ENCODE data around the gene CEP43. TPM values are rescaled to one million over a fixed set of nuclear protein-coding genes. Genes with fewer than 3 reads are reported as not detected.
A peak's percentile ranks its signal among the peaks of the same experiment; 100 is the strongest.

CEP43 gene, protein sequence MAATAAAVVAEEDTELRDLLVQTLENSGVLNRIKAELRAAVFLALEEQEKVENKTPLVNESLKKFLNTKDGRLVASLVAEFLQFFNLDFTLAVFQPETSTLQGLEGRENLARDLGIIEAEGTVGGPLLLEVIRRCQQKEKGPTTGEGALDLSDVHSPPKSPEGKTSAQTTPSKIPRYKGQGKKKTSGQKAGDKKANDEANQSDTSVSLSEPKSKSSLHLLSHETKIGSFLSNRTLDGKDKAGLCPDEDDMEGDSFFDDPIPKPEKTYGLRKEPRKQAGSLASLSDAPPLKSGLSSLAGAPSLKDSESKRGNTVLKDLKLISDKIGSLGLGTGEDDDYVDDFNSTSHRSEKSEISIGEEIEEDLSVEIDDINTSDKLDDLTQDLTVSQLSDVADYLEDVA
- polyA plus RNA-seq (2013, experiment 1 of 2; ENCODE audit: insufficient read length) = 16.9 TPM
- 10.9 TPM for polyA plus RNA-seq (2013, experiment 2 of 2; ENCODE audit: insufficient read length)

- DNase-seq = peak; percentile 95
These were observed at the start of gene CEP43 for GRCh38 chr6:166999145-166999883. TSS of gene CEP43 (plus strand) at chr6:166999397. CDS start at chr6:166999413, 16 bp downstream.

- DNase-seq = no peak
These were observed 49.4 kb upstream of the CEP43 start for GRCh38 chr6:166949528-166950442.

DNA sequence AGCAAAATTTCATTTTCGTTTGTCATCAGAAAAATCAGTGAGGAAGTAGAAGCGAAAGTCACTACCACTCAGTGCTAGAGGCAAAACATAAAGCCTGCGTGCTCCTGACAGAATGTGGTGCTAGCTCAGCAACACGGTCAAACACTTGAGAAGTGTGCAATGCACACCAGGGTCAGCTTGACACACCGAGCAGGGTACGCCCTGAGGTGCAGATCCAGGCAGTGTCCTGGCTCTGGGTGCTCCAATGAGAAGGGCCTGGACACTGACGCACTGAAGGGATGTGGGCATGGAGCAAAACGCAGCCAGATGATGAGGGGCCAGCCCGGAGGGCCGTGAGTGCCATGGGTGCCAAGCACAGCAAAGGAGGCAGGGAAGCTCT, 48.8 kb upstream of the CEP43 start:
- no peak for DNase-seq

DNA sequence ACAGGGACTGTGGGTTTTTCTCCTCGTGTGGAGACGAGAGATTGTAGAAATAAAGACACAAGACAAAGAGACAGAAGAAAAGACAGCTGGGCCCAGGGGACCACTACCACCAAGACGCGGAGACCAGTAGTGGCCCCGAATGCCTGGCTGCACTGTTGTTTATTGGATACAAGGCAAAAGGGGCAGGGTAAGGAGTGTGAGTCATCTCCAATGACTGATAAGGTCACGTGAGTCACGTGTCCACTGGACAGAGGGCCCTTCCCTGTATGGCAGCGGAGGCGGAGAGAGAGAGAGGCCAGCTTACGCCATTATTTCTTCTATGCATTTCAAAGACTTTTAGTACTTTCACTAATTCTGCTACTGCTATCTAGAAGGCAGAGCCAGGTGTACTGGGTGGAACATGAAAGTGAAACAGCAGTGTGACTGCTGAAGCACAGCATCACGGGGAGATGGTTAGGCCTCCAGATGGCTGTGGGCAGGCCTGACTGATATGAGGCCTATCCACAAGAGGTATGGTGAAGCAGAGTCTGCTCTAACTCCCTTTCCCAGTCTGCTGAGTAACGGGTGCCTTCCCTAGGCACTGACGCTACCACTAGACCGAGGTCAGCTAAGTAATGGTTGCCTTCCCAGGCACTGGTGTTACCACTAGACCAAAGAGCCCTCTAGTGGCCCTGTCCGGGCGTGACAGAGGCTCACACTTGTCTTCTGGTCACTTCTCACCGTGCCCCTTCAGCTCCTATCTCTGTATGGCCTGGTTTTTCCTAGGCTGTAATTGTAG, 48.1 kb upstream of the CEP43 start:
- peak; percentile 53 for DNase-seq

DNA sequence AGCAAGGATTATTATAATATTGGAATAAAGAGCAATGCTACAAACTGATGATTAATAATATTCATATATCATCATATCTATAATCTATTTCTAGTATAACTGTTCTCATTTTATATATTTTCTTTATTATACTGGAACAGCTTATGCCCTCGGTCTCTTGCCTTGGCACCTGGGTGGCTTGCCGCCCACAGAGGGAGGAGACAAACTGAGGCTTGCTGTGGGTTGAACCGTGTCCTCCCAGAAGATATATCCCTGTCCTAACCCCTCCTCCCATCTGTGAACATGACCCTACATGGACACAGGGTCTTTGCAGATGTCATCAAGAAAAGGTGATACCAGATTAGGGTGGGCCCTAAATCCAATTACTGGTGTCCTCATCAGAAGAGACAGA, 47.5 kb upstream of the CEP43 start:
- DNase-seq = no peak

DNA sequence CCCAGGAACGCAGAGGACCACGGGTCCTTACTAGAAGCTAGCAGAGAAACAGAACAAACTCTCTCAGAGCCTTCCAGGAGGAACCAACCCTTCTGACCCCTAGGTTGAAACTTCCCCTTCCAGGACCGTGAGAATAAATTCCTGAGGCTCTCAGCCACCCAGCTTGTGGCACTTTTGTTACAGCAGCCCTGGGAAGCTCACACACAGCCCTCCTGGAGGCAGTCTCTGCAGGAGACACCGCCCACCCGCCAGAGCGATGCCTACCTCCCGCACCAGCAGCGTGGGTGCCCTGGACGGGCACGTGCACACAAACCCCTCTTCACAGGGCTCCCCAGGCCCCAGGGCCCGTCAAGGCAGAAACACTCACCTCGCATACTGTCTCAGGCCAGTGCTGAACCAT, 47.1 kb upstream of the CEP43 start:
- no peak for DNase-seq

GRCh38 chr6:166952567-166953486, 46.4 kb upstream of the CEP43 start:
- DNase-seq = no peak

DNA sequence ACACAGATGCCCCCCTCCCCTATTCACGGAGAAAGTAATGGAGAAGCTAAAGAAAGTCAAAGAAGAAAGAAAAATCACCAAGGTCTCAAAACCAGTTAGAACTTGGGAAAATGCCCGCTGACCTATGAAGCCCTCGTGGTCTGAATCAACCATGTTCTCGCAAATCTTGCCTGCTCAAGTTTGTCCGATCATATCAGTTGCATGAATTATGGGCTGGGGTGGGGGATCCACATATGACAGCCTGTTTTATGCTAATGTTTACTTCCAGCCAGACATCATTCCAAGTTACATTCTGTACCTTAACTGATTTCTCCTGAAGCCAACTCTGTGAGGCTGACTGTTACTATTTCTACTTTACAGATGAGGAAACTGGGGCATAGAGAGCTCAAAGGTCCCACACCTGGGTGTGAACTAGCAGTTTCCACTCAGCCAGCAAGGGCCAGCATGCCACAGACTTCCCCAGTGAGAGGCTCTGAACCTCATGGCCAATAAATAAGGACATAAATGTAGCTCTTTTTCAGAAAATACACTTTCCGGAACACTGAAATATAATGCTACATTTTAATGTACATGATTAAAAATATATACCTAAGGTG, 45.0 kb upstream of the CEP43 start:
- DNase-seq = no peak

DNA sequence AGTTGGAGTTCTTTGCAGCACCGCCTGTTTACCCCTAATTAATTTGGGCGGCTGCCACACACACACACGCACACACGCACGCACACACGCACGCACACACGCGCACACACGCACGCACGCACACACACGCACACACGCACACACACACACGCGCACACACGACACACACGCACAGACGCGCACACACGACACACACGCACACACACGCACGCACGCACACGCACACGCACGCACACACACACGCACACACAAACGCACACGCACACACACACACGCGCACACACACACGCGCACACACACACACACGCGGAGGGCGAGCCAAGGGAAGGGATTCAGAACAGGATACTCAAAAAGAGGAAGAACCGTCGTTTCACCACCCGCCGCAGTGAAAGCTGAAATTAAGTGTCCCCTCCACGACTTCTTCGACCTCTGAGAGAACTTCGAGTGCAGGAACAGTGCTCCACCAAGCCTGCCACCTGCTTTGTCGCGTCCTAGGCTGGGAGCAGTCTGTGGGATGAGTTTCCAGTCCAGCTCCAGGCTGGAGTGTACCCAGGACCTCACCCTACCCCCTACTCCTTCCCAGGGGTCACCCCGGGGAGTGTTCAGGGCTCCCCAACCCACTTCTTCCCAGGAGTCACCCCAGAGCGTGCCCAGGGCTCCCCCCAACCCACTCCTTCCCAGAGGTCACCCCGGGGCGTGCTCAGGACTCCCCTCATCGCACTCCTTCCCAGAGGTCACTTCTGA, 43.9 kb upstream of the CEP43 start:
- no peak for DNase-seq

DNA sequence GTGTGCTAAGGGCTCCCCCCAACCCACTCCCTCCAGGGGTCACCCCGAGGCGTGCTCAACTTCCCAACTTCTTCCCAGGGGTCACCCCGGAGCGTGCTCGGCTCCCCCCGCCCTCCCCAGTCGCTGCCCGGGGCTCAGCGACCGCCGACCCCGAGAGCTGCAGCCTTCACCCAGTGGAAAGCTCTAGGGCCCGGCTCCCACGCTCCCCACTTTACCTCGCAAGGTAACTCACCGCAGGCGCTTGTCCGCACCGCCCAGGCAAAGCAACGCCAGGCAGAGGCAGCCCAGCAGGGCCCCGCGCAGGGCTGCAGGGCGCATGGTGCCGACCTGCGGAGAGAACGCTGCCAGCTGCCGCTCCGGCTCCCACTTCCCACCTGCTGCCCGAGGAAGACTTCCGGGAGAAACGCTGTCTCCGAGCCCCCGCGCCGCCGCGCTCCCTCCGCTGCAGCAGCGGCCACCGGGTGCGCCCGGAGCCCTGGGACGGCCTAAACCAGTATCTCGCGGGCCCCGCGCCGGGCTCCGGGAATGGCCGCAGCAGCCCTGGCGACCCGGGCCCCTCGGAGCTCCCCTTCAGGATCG, 43.2 kb upstream of the CEP43 start:
- DNase-seq = no peak

DNA sequence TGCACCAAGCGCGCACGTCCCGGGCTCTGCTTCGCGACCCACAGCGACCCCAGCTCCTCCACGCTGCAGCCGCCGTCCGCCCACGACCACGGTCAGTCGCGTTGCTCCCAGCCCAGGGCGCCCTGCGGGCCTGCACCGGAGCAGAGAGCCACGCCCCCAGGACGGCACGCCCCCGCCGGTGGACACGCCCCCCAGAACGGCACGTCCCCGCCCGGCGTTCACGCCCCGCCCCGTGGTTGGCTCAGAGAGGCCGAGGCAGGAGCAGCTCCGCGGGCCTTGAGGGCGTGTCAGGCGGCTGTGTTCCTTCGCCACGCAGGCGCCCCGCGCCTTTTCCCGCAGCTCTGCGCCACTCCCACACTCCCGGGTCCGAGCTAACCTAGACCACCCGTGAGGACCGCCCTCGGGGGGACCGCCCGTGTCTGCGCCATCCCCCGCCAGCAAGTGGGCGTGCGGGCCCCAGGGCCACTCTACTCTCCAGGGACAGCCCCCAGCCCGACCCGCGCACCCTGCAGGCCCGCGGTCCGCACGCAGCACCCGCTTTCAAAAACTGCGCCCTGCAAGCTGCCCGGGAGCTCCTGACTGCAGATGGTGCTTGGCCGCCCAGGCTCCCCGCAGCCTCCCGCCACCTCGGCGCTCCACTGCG, 42.6 kb upstream of the CEP43 start, which contains the start of gene RNASET2:
Gene RNASET2 (minus strand): TSS at position 107 of the 643 bp plus-strand sequence. CDS start 368 bp downstream, outside the sequence.
- DNase-seq = peak; percentile 87

DNA sequence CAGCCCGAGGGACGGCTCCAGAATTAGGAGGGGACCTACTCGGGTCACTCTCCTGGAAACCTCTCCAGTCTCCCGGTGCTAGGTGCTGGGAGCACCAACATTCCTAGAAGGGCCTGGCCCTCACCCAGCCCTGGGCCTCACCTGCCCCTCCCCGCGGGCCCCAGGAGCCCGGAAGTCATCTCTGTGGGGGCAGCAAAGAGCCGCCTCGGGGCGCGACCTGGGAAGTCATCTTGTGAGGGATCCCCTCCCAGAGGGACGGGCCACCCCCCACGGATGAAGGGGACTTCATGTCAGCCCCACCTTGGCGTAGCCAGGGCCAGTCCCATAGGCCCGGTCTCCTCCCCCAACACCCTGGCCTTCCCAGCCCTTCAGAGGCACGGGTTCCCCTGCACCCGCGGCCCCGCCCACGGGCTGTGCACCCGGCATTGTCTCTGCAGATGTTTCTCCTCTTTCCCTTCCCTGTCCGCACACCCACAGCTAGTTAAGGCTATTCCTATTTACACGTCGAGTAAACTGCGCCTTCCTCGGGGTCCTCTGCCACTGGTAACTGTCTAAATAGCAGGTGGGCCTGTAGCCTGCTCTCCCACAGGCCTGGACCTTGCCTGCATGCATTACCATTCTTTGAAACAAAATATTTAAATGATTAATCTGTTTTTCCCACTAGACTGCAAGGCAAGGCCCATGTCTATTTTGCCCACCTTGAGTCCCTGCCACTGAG, 42.0 kb upstream of the CEP43 start:
- no peak for DNase-seq

- DNase-seq = no peak
These were observed 41.5 kb upstream of the CEP43 start for GRCh38 chr6:166957805-166958076.

DNA sequence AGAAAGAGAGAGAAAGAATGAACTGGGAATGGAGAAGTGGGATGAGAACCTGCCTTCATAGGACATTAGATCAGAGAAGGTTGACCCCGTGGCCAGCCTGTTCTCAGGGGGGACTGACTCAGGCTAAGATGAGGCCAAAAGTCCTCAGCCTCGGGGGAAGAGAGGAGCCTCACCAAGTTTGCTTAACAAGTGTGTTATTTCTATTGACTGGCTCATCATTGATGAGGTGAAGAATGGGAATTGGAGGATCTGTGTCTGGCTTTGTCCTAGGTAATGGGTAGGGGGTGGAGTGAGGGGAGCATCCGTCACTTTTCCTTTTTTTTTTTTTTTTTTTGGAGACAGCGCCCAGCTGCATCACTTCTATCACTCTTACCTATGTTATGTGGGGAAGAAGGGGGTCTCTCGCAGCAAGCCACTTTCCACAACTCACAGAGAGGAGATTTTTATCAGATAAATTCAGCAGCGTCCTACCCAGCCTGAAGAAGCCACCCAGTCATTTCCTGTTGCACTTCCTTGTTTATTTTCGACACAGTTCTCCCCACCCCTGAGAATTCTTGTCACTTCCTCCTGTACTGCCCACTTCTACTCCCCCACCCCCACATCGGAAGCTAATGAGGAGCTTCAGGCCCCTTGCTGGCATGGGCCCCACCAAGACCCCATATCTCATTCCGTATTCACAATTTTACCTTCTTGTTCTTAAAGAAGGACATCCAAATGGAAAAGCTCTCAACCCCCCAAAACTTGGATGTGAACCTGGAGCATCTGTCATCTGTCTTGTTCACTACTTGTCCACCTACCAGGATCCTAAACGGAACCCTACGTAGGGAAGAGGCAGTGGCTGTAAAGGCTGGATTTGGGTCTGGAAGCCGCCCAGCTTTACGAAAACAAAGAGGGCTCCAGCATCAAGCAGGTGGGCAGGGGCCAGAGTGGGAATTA, 40.0 kb upstream of the CEP43 start:
- DNase-seq = no peak

GRCh38 chr6:166959911-166960608, 39.1 kb upstream of the CEP43 start:
- DNase-seq = no peak

DNA sequence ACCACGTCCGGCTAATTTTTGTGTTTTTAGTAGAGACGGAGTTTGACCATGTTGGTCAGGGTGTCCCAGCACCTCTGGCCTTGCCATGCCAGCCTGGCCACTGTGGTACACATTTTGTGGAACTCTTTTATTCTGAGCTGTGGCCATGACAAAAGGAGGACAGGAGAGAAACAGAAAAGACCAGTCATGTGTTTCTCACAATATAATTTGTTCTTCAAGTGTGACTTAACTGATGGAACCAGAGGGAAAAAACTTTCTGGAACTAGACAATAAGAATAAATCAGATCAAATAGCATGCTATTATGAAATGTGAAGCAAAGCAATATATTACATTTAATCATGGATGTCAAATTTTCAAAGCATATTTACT, 38.6 kb upstream of the CEP43 start:
- DNase-seq = no peak

Measured in fibroblast of skin of back (primary cell).